Neural crest cell (in vitro differentiated cells): ENCODE data around the gene POLD2. TPM values are rescaled to one million over a fixed set of nuclear protein-coding genes. Genes with fewer than 3 reads are reported as not detected.

Experiments used
- DNase-seq: peaks from one replicate; pipeline ENCODE4 v3.0.0; 2021; ENCODE audit warnings: low read depth, mixed read lengths, low spot score
- H3K27ac Mint-ChIP-seq: one replicate; pipeline ENCODE4 v1.8.0; 2021; ENCODE audit warnings: mild to moderate bottlenecking, mixed read lengths; ENCODE audit not compliant: unreplicated experiment
- H3K27me3 Mint-ChIP-seq: 2 replicates; pipeline ENCODE4 v1.8.0; 2021; ENCODE audit warnings: low read depth, mild to moderate bottlenecking, mixed read lengths
- H3K36me3 Mint-ChIP-seq: 2 replicates; pipeline ENCODE4 v1.8.0; 2021; ENCODE audit warnings: low read depth, mild to moderate bottlenecking, mixed read lengths
- H3K4me1 Mint-ChIP-seq: 2 replicates; pipeline ENCODE4 v1.8.0; 2021; ENCODE audit warnings: mixed read lengths
- H3K4me3 Mint-ChIP-seq: one replicate; pipeline ENCODE4 v1.8.0; 2021; ENCODE audit warnings: mild to moderate bottlenecking, mixed read lengths
- H3K9me3 Mint-ChIP-seq: 2 replicates; pipeline ENCODE4 v1.8.0; 2021; ENCODE audit warnings: mixed read lengths
- CTCF ChIP-seq: fragments of 200-600 bp; sonication (generic); conservative IDR thresholded peaks from 2 replicates; pipeline ENCODE4 v1.5.0; 2021; ENCODE audit warnings: antibody characterized with exemption, mild to moderate bottlenecking
- total RNA-seq: library from RNA; stranded (reverse); gene quantifications from 2 replicates; pipeline ENCODE4 v1.2.1, GENCODE V29; 2021

The POLD2 gene
- total RNA-seq, 1 donor from 2014 or later: 159 TPM

- TF ChIP-seq CTCF: no peak
- Mint-ChIP-seq H3K4me1 (peaks cover 3% of the 10 kb centered on the region), H3K27ac (no peak overlapping the region), H3K9me3 (no peaks in the 10 kb centered on the region), H3K4me3 (no peak overlapping the region), H3K36me3 (no peaks in the 10 kb centered on the region), H3K27me3 (peaks cover 34% of the 10 kb centered on the region)
- no peak for DNase-seq
These were observed 20.4 kb upstream of the POLD2 start for GRCh38 chr7:44143646-44144250.

- no peak for TF ChIP-seq CTCF
- Mint-ChIP-seq H3K36me3 (no peaks in the 10 kb centered on the region), H3K27ac (no peak overlapping the region), H3K9me3 (no peaks in the 10 kb centered on the region), H3K4me1 (peaks cover under 1% of the 10 kb centered on the region), H3K4me3 (no peak overlapping the region), H3K27me3 (peaks cover 32% of the 10 kb centered on the region)
- DNase-seq: no peak
These were observed 18.7 kb upstream of the POLD2 start for GRCh38 chr7:44142028-44142427.

- H3K9me3 Mint-ChIP-seq: no peaks in the 10 kb centered on the region
- H3K27me3 Mint-ChIP-seq: peaks cover 25% of the 10 kb centered on the region
- no peak within 1 kb of the TSS for H3K27ac Mint-ChIP-seq
- H3K4me1 Mint-ChIP-seq: no peaks in the 10 kb centered on the region
- no peaks in the 10 kb centered on the region for H3K36me3 Mint-ChIP-seq
- H3K4me3 Mint-ChIP-seq: no peak within 1 kb of the TSS
- no peak for TF ChIP-seq CTCF
- no peak for DNase-seq
These were observed 18.0 kb upstream of the POLD2 start, which contains the start of gene MYL7 for GRCh38 chr7:44141221-44141850. Gene MYL7, minus strand, starts transcription at chr7:44141332. Its CDS starts 27 bp downstream, at chr7:44141305.

GRCh38 chr7:44140341-44140740 lies 17.0 kb upstream of the POLD2 start:
- peaks cover 20% of the 10 kb centered on the region for H3K27me3 Mint-ChIP-seq
- no peak overlapping the region for H3K4me3 Mint-ChIP-seq
- H3K4me1 Mint-ChIP-seq: no peaks in the 10 kb centered on the region
- H3K27ac Mint-ChIP-seq: no peak overlapping the region
- no peak for DNase-seq
- no peaks in the 10 kb centered on the region for H3K36me3 Mint-ChIP-seq
- no peaks in the 10 kb centered on the region for H3K9me3 Mint-ChIP-seq
- no peak for TF ChIP-seq CTCF

- H3K4me1 Mint-ChIP-seq: no peaks in the 10 kb centered on the region
- no peaks in the 10 kb centered on the region for H3K9me3 Mint-ChIP-seq
- no peaks in the 10 kb centered on the region for H3K36me3 Mint-ChIP-seq
- H3K27ac Mint-ChIP-seq: no peak overlapping the region
- H3K27me3 Mint-ChIP-seq: peaks cover 12% of the 10 kb centered on the region
- no peak for DNase-seq
- no peak overlapping the region for H3K4me3 Mint-ChIP-seq
- no peak for TF ChIP-seq CTCF
These were observed 16.1 kb upstream of the POLD2 start for GRCh38 chr7:44139311-44140010.
